GM23248 (cell line): ENCODE data around the gene NBEA. TPM values are rescaled to one million over a fixed set of nuclear protein-coding genes. Genes with fewer than 3 reads are reported as not detected.

Experiments used
- DNase-seq: peaks from one replicate; pipeline ENCODE4 v3.0.0-alpha.2; 2015
- H2AFZ ChIP-seq: fragments of 200-600 bp; sonication (generic); 2 replicates; pipeline ENCODE4 v1.6.1; 2016; ENCODE audit warnings: antibody characterized with exemption
- H3F3A ChIP-seq: fragments of 200-600 bp; sonication (generic); 2 replicates; pipeline ENCODE4 v1.6.1; 2016; ENCODE audit warnings: mild to moderate bottlenecking, antibody characterized with exemption, mixed run types; ENCODE audit not compliant: insufficient read depth
- H3K27ac ChIP-seq: fragments of 200-600 bp; sonication (generic); 2 replicates; pipeline ENCODE4 v1.5.1; 2016; ENCODE audit warnings: mild to moderate bottlenecking
- H3K27me3 ChIP-seq: fragments of 200-600 bp; sonication (generic); replicated peaks from 2 replicates; pipeline ENCODE4 v1.6.1; 2016; ENCODE audit warnings: mild to moderate bottlenecking; ENCODE audit not compliant: insufficient read depth
- H3K36me3 ChIP-seq: fragments of 200-600 bp; sonication (generic); 2 replicates; pipeline ENCODE4 v1.6.1; 2016; ENCODE audit warnings: low read depth, mild to moderate bottlenecking
- H3K4me1 ChIP-seq: fragments of 200-600 bp; sonication (generic); 2 replicates; pipeline ENCODE4 v1.6.1; 2016; ENCODE audit warnings: mild to moderate bottlenecking; ENCODE audit not compliant: insufficient read depth
- H3K4me2 ChIP-seq: fragments of 200-600 bp; sonication (generic); one replicate; pipeline ENCODE4 v1.6.1; 2016; ENCODE audit warnings: mild to moderate bottlenecking; ENCODE audit not compliant: unreplicated experiment
- H3K4me3 ChIP-seq: fragments of 200-600 bp; sonication (generic); 2 replicates; pipeline ENCODE4 v1.5.1; 2016; ENCODE audit warnings: mild to moderate bottlenecking
- H3K79me2 ChIP-seq: fragments of 200-600 bp; sonication (generic); 2 replicates; pipeline ENCODE4 v1.6.1; 2016; ENCODE audit warnings: mild to moderate bottlenecking; ENCODE audit not compliant: insufficient read depth
- H3K9ac ChIP-seq: fragments of 200-600 bp; sonication (generic); 2 replicates; pipeline ENCODE4 v1.6.1; 2016; ENCODE audit warnings: mild to moderate bottlenecking
- H3K9me2 ChIP-seq: fragments of 200-600 bp; sonication (generic); 2 replicates; pipeline ENCODE4 v1.6.1; 2016; ENCODE audit warnings: mixed run types, mild to moderate bottlenecking, moderate library complexity; ENCODE audit not compliant: insufficient read depth
- H3K9me3 ChIP-seq: fragments of 200-600 bp; sonication (generic); one replicate; pipeline ENCODE4 v1.6.1; 2017; ENCODE audit warnings: low read depth
- H4K20me1 ChIP-seq: fragments of 200-600 bp; sonication (generic); 2 replicates; pipeline ENCODE4 v1.6.0; 2016; ENCODE audit not compliant: insufficient read depth
- EZH2 ChIP-seq: fragments of 200-600 bp; sonication (generic); IDR thresholded peaks from 2 replicates; pipeline ENCODE4 v1.6.1; 2018; ENCODE audit warnings: antibody characterized with exemption, mild to moderate bottlenecking; ENCODE audit not compliant: insufficient read depth, poor library complexity, severe bottlenecking
- EZH2phosphoT487 ChIP-seq: fragments of 200-600 bp; sonication (generic); IDR thresholded peaks from 2 replicates; pipeline ENCODE4 v1.6.1; 2018; ENCODE audit warnings: antibody characterized with exemption, moderate library complexity, mild to moderate bottlenecking, low read depth; ENCODE audit not compliant: insufficient read depth
- WGBS, 2 experiments: methylation state at CpG; one replicate each; pipeline ENCODE4 v1.1.6; 2015 to 2017; ENCODE audit warnings: low lambda C conversion rate in 2 of 2, low coverage in 1 of 2; ENCODE audit errors: missing lambda C conversion rate in 2 of 2; 5-methylcytosine and 5-hydroxymethylcytosine counted together
- in situ Hi-C: fragments of 300-500 bp; cut with MboI; formaldehyde crosslinking; loops from 2 replicates; pipeline ENCODE4 v1.15.0; 2020
- polyA plus RNA-seq: library from polyadenylated mRNA; unstranded; fragments of >200 nt; fragmentation: Nextera tagmentation; extraction: Ambion mirVana; gene quantifications from 2 replicates; pipeline ENCODE4 v1.2.1, GENCODE V29; 2016
- total RNA-seq: library from RNA; depleted of rRNA; stranded (reverse); fragments of >200 nt; shearing (Covaris generic); gene quantifications from 2 replicates; pipeline ENCODE4 v1.2.3, GENCODE V29; 2014

Gene NBEA
- total and polyA plus RNA-seq, 2 experiments from 2014 or later, result 1.9 to 3.7 TPM

DNA sequence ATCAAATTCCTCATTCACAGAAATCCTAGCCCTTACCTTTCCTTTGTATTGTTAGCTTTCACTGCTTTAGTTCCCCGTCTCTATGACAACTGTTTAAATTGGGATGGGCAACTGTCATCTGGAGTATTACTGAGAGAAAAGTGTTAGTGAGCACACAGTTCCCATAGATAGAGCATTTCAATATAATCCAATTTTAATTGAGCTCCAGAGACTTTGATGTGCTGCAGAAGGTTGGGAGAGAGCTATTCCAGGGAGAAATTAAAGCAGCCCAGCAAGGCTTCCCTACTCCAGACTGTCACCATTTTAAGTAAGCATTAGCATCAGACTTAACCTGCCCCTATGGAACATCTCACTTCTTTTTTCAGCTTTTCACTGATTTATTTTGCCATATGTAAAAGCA is 589.5 kb downstream of the NBEA start:
- no peak overlapping the region for H3K27ac ChIP-seq
- H3K9me2 ChIP-seq, result no peaks in the 10 kb centered on the region
- TF ChIP-seq EZH2phosphoT487 (no peak), EZH2 (no peak)
- in situ Hi-C loops, result no loop called here
- no peaks in the 10 kb centered on the region for H3K4me1 ChIP-seq
- H3K9ac ChIP-seq, result no peak overlapping the region
- H3K9me3 ChIP-seq, result no peaks in the 10 kb centered on the region
- no peaks in the 10 kb centered on the region for H3K79me2 ChIP-seq
- H3K4me3 ChIP-seq, result no peak overlapping the region
- no peak for DNase-seq
- H2AFZ ChIP-seq, result no peak overlapping the region
- H3K27me3 ChIP-seq, result no peaks in the 10 kb centered on the region
- 78 to 91% methylated on average over 1 of the region's 1 CpG for WGBS, 2 experiments
- no peaks in the 10 kb centered on the region for H3K36me3 ChIP-seq
- H3K4me2 ChIP-seq, result no peak overlapping the region
- H3F3A ChIP-seq, result no peaks in the 10 kb centered on the region
- H4K20me1 ChIP-seq, result no peaks in the 10 kb centered on the region

DNA sequence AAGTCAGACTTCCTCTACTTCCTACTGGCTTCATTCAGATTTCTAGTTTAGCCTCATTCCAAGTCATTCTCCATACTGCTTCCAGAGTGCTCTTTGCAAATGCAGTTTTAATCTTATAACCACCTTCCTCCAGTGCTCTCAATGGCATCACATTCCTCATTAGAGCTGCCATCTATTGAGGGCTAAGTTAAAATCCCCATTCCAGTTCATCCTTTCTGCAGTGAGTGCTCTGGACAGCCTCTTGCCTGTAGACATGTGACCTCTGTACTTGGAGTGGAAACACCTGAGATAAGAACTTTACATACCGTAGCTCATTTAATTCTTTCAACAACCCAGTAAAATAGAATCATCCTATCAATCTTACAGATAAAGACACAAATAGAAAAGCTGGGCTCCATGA is 592.3 kb downstream of the NBEA start:
- Histone ChIP-seq H3K9me2 (no peaks in the 10 kb centered on the region), H3K4me2 (no peak overlapping the region), H3F3A (no peaks in the 10 kb centered on the region), H2AFZ (no peak overlapping the region), H4K20me1 (no peaks in the 10 kb centered on the region), H3K9ac (no peak overlapping the region), H3K36me3 (no peaks in the 10 kb centered on the region), H3K27ac (no peak overlapping the region), H3K27me3 (no peaks in the 10 kb centered on the region), H3K9me3 (no peaks in the 10 kb centered on the region), H3K4me3 (no peak overlapping the region), H3K79me2 (no peaks in the 10 kb centered on the region), H3K4me1 (no peaks in the 10 kb centered on the region)
- 88 to 93% methylated on average over 1 of the region's 1 CpG for WGBS, 2 experiments
- in situ Hi-C loops, result no loop called here
- no peak for DNase-seq
- TF ChIP-seq EZH2 (no peak), EZH2phosphoT487 (no peak)

DNA sequence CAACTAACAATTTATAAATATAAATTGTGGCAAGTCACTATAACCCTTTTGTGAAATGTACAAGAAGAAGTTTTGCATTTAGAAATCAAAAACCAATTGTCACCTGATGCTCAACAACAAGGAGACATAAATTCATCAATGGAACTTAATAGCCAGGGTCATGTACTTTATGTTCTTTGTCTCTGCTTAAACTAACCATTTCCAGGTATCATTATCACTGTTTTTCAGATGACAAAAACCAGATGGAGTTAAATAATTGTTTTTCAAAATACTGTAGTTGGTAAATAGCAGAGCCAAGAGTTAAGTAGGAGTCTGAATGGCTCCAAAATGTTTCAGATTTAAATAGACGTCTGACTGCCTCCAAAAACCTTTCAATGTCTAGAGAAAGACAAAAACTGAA is 606.7 kb downstream of the NBEA start:
- 58 to 60% methylated on average over 1 of the region's 1 CpG for WGBS, 2 experiments
- in situ Hi-C loops, result no loop called here
- Histone ChIP-seq H3K36me3 (no peaks in the 10 kb centered on the region), H3K9ac (no peak overlapping the region), H3K9me3 (no peaks in the 10 kb centered on the region), H3K9me2 (no peaks in the 10 kb centered on the region), H3K27me3 (no peaks in the 10 kb centered on the region), H4K20me1 (no peaks in the 10 kb centered on the region), H2AFZ (no peak overlapping the region), H3K79me2 (no peaks in the 10 kb centered on the region), H3K4me2 (no peak overlapping the region), H3K4me1 (peaks cover 33% of the 10 kb centered on the region), H3K27ac (no peak overlapping the region), H3K4me3 (no peak overlapping the region), H3F3A (peaks cover 26% of the 10 kb centered on the region)
- DNase-seq, result no peak
- TF ChIP-seq EZH2phosphoT487, result no peak
- no peak for TF ChIP-seq EZH2

DNA sequence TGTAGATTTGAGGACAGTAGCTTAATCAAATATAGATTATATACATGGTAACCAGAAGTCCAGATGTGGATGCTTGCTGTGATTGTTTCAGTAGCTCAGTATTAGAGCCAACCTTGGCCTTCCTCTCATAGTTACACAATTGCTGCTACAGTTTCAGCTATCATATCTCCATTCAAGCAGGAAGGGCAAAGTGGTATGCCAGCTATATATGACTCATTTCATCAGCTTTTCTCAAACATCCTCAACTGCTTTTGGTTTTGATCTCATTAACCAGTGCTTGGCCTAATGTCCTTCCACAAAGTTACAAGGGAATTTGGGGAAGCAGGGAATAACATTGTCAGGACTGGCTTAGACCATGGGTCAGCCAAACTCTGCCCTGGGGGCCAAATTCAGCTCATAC is 607.4 kb downstream of the NBEA start:
- no peaks in the 10 kb centered on the region for H3K79me2 ChIP-seq
- H3K4me3 ChIP-seq, result 0 out of 2 replicates have a peak overlapping the region, but pooled peaks have one; percentile 14
- TF ChIP-seq EZH2 (no peak), EZH2phosphoT487 (no peak)
- H3K36me3 ChIP-seq, result no peaks in the 10 kb centered on the region
- H3K27ac ChIP-seq, result no peak overlapping the region
- H3K27me3 ChIP-seq, result no peaks in the 10 kb centered on the region
- in situ Hi-C loops, result no loop called here
- DNase-seq, result peak; percentile 64
- H3K9me2 ChIP-seq, result no peaks in the 10 kb centered on the region
- no peaks in the 10 kb centered on the region for H4K20me1 ChIP-seq
- H3F3A ChIP-seq, result peaks cover 26% of the 10 kb centered on the region
- H3K4me1 ChIP-seq, result peaks cover 40% of the 10 kb centered on the region
- peak overlapping the region; percentile 21 for H3K4me2 ChIP-seq
- H2AFZ ChIP-seq, result 0 out of 2 replicates have a peak overlapping the region, but pooled peaks have one; percentile 2
- H3K9me3 ChIP-seq, result no peaks in the 10 kb centered on the region
- H3K9ac ChIP-seq, result no peak overlapping the region

DNA sequence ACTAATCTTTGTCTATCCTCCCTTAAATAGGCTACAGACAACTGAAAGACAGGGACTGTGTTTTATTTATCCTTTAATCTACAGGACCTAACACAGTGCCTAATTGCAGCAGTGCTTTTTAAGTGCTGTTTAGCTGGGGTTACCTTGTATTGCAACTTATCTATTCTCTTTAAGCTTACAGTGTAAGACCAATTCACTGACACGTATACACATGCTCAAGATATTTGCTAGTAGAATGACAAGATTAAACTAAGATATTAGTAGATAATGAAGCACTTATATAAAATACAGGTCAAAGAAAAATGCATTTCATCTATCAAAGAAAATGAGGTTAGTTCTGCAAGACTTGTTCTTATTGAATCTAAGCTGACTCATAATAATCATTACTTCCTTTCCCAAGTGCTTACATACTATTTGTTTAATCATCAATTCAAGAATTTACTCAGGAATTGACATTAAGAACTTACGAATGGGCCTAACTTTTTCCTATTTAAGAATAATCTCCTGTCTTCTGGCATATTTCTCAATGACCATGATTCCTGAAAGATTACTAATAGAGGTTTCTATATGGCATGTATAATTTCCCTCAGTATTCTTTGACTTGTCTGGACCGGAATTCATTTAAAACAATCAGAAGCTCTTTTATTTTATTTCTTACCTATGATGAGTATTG is 610.2 kb downstream of the NBEA start:
- no peak for TF ChIP-seq EZH2phosphoT487
- Histone ChIP-seq H4K20me1 (no peaks in the 10 kb centered on the region), H3K4me1 (peaks cover 48% of the 10 kb centered on the region), H2AFZ (no peak overlapping the region; the same call in 1 of the 2 replicates), H3K9me2 (no peaks in the 10 kb centered on the region), H3K4me2 (peak overlapping the region; percentile 39), H3K36me3 (no peaks in the 10 kb centered on the region), H3K79me2 (no peaks in the 10 kb centered on the region), H3F3A (peaks cover 26% of the 10 kb centered on the region), H3K27me3 (no peaks in the 10 kb centered on the region), H3K9me3 (no peaks in the 10 kb centered on the region), H3K4me3 (no peak overlapping the region), H3K27ac (peak overlapping the region; percentile 16; the same call in 1 of the 2 replicates), H3K9ac (no peak overlapping the region)
- in situ Hi-C loops, result no loop called here
- WGBS, 2 experiments, result 62% methylated on average over 3 of the region's 3 CpGs
- DNase-seq, result peak; percentile 45
